ENCODE data around the gene CD9. TPM values are rescaled to one million over a fixed set of nuclear protein-coding genes. Genes with fewer than 3 reads are reported as not detected.

The CD9 gene
- total RNA-seq, 6 donors from 2014 or later = 96.4 to 716 (median 484) TPM

GRCh38 chr12:6165395-6165794 lies 34.8 kb upstream of the CD9 start:
- Histone ChIP-seq H3K4me1 (peaks cover 25 to 41% (median 31%) of the 10 kb centered on the region in 4 donors), H3K27me3 (no peaks in the 10 kb centered on the region), H3K9me3 (no peaks in the 10 kb centered on the region), H3K36me3 (no peaks in the 10 kb centered on the region), H3K27ac (no peak overlapping the region), H3K4me3 (no peak overlapping the region)
- 80 to 83% methylated on average over 2 of the region's 2 CpGs for WGBS, 2 donors
- ATAC-seq (ENCODE audit: low FRiP score in 2 of 2) (no peak), DNase-seq (no peak)
- no peak for TF ChIP-seq POLR2AphosphoS5 (IDR thresholded peaks at IDR 0.05)
- TF ChIP-seq EP300 (IDR thresholded peaks at IDR 0.05) = no peak
- TF ChIP-seq POLR2A (IDR thresholded peaks at IDR 0.05) = no peak
- TF ChIP-seq CTCF (IDR thresholded peaks at IDR 0.05) = no peak

GRCh38 chr12:6166808-6167207 lies 33.4 kb upstream of the CD9 start:
- ATAC-seq (ENCODE audit: low FRiP score in 2 of 2) (no peak), DNase-seq (no peak)
- Histone ChIP-seq H3K4me1 (peaks cover 21 to 34% (median 27%) of the 10 kb centered on the region in 4 donors), H3K27ac (peak overlapping the region; percentile 65 to 90 (median 76)), H3K27me3 (no peaks in the 10 kb centered on the region), H3K4me3 (no peak overlapping the region), H3K9me3 (no peaks in the 10 kb centered on the region), H3K36me3 (no peaks in the 10 kb centered on the region)
- 84 to 89% methylated on average over 6 of the region's 6 CpGs for WGBS, 2 donors
- TF ChIP-seq POLR2AphosphoS5 (IDR thresholded peaks at IDR 0.05) (no peak), POLR2A (IDR thresholded peaks at IDR 0.05) (no peak), EP300 (IDR thresholded peaks at IDR 0.05) (no peak), CTCF (IDR thresholded peaks at IDR 0.05) (no peak)

GRCh38 chr12:6167327-6168280 lies 32.6 kb upstream of the CD9 start:
- no peaks in the 10 kb centered on the region for H3K27me3 ChIP-seq
- no peak overlapping the region for H3K4me3 ChIP-seq
- no peaks in the 10 kb centered on the region for H3K36me3 ChIP-seq
- no peaks in the 10 kb centered on the region for H3K9me3 ChIP-seq
- DNase-seq (peak in 1 of 2 donors; percentile 80), ATAC-seq (ENCODE audit: low FRiP score in 2 of 2) (peak; percentile 84 to 94)
- H3K4me1 ChIP-seq = peaks cover 23 to 39% (median 30%) of the 10 kb centered on the region in 4 donors
- H3K27ac ChIP-seq = peak overlapping the region; percentile 65 to 90 (median 76)
- WGBS, 2 donors = 53 to 68% methylated on average over 17 of the region's 17 CpGs
- TF ChIP-seq POLR2AphosphoS5 (IDR thresholded peaks at IDR 0.05) = peak; percentile 67 to 79
- no peak for TF ChIP-seq CTCF (IDR thresholded peaks at IDR 0.05)
- peak in 1 of 4 donors; percentile 58 for TF ChIP-seq POLR2A (IDR thresholded peaks at IDR 0.05)
- peak in 3 of 4 donors; percentile 35 to 91 (median 80) for TF ChIP-seq EP300 (IDR thresholded peaks at IDR 0.05)

GRCh38 chr12:6171409-6172015 lies 28.7 kb upstream of the CD9 start:
- Histone ChIP-seq H3K4me1 (peaks cover 23 to 39% (median 30%) of the 10 kb centered on the region in 4 donors), H3K36me3 (no peaks in the 10 kb centered on the region), H3K4me3 (no peak overlapping the region), H3K27ac (peak overlapping the region; percentile 67 to 77 (median 72)), H3K27me3 (no peaks in the 10 kb centered on the region), H3K9me3 (no peaks in the 10 kb centered on the region)
- ATAC-seq (ENCODE audit: low FRiP score in 2 of 2) (peak in 1 of 2 donors; percentile 82), DNase-seq (peak; percentile 64 to 80)
- 71 to 74% methylated on average over 17 to 21 of the region's 21 CpGs for WGBS, 2 donors
- TF ChIP-seq POLR2AphosphoS5 (IDR thresholded peaks at IDR 0.05) (peak; percentile 94 to 97), POLR2A (IDR thresholded peaks at IDR 0.05) (no peak), CTCF (IDR thresholded peaks at IDR 0.05) (peak in 3 of 6 experiments; percentile 32 to 48 (median 33)), EP300 (IDR thresholded peaks at IDR 0.05) (peak; percentile 88 to 99 (median 98))
